NCI-H774 (cell line): ENCODE results near the gene CDKN2B-AS1.
A peak's percentile ranks its signal among the peaks of the same experiment; 100 is the strongest.
"Not testable (repeated sequence)": the region's sequence is repeated elsewhere in the genome, so short reads cannot be mapped to it uniquely, and the experiment has no call there.

Experiments used
- DNase-seq: peaks from one replicate; lab custom pipeline; 2025; lab: John Stamatoyannopoulos, UW

The CDKN2B-AS1 gene

DNA sequence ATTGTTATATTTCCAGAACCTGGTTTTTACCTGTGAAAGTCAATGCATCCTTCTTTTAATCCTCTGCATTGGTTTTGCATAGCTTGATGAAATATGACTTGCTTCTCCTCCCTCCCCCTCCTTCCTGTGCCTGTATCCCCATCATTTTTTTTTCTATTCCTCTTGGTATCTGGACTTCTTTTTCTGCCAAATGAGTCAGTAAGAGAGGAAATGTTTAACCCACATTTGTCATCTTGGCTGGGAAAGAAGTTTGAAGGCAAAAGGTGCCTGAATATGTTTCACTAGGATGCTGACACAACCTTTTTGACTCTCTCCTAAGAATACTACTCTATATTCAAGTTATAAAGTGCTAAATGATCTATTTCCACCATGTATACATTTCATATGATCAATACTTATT is 50.0 kb downstream of the CDKN2B-AS1 start:
- DNase-seq, result no peak

DNA sequence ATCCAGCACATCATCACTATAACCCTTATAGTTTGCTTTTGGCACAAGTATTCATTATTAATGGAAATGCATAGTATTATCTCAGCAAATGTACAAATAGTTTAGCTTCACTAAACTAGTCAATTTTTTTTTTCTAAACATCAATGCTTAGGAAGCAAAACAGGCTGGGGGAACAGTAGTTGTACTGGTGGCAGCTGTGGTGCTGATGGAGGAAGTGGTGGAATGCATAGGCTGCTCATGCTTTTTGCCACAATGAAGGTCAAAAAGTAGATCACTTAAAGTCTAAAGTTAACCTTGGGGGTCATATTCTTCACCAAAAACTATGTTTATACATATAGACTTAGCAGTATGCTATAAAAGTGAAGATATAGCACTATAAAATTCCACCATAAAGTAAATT is 50.8 kb downstream of the CDKN2B-AS1 start:
- DNase-seq, result no peak

DNA sequence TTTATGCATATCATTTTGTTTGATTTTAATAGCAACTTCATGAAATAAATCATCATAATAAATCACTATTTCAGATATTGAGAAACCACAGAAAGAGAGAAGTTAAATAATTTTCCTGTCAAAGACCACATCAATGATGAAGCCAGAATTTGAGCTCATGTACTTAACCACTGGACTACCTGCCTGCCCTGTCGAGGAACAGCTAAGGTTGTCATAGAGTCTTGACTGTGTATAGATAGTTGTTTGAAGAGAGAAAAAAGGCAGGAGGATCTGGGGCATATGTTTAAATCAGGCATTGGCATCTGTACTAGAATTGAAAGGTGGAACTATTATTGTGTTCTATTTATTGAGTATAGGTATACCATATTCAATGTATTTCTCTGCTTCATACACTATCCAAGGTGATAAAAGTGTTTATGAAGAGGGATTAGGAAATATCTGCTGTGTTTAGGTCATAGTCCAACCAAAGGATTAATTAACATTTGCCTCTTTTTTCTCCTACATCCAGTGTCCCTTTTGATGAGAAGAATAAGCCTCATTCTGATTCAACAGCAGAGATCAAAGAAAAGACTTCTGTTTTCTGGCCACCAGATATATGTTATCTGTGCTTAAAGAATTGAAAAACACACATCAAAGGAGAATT is 51.8 kb downstream of the CDKN2B-AS1 start:
- no peak for DNase-seq

DNA sequence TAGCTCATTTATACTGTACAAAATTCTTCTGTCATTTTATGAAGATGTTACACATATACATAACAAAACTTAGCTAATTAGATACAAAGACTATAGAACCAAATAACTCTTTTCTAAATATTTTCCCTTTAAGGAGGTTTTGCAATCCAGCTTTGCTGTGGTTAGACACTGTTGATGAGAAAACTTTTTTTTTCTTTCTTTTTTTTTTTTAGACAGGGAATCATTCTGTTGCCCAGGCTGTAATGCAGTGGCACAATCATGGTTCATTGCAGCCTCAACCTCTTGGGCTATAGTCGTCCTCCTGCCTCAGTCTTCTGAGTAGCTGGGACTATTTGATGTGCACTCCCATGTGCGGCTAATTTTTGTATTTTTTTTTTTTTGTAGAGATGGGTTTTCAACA is 53.0 kb downstream of the CDKN2B-AS1 start:
- DNase-seq, result no peak

DNA sequence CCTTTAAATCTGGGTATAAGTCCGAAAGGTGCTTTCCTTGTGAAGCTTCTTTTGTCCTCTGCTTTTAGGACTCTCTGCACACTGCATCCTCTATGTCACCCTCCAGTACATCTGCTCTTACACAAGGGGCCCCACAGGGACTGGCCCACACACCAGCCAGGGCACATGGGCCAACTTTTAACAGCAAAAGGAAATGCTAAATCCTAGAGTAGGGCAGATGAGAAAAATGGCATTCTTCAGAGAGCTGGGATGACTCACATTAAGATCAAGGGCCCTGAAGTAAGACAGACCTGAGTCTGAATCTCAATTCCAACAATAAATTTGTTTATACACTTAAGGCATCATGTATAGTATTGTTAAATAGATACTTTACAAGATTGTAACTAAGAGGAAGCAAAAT is 54.8 kb downstream of the CDKN2B-AS1 start:
- no peak for DNase-seq

DNA sequence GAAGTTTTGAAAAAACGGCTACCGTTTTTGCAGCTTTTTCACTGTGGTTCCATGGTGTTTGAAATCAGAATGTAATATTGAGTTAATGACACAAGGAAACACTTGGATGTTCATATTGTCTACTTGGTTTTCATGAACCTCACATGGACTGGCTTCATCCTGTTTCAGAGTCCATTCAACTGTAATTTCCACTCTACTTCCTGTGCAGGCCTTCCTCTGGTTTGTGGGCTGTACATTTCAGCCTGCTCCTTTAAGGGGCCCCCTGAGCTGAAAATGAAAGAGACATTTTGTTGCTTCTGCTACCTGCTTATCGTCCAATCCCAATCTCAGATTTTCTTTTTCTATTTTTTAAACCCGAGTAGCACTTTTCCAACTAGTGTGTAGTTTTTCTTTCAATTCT is 56.3 kb downstream of the CDKN2B-AS1 start:
- no peak for DNase-seq

DNA sequence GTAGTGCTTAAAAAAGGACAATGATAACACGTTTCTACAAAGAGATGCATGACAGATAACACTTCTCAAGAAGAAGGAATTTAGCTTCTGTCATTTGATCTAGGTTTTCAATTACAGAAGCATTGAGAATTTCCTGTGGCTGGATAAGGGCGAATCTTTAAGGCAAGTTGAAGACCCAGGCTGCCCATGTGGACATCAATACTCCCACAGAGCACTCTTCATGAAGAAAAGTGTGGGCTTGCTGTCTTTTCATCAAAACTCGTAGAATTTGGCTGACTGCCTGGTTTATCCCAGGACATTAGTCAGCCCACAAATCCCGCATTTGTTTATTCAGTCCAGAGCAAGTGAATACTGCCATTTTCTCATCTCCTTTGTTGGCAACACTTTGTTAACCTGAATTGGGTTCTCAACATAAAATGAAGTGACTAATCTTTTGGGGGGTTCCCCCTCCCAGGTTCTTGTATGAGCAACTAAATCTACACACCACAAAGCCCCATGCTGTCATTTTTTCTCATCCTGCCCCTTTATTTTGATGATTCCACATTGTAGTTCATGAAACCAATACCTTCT is 57.9 kb downstream of the CDKN2B-AS1 start:
- peak; percentile 17 for DNase-seq

DNA sequence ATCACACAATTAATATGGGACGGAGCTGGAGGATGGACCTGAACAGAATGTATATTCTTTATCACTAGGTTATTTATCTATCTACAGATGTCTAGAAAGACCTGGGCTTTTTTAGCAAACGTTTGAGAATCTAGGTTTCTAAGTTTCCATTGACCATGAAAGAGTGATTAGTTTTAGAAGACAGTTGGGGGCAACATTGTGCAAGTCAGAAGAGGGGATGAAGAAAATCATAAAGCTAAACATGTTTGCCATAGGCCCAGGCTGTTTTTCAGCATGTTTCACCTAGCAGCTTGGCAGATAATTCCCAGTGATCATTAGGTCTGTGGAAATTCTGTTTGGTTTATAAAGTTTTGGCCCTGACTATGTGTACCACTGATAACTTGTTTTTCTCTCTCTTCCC is 58.6 kb downstream of the CDKN2B-AS1 start:
- DNase-seq, result no peak

DNA sequence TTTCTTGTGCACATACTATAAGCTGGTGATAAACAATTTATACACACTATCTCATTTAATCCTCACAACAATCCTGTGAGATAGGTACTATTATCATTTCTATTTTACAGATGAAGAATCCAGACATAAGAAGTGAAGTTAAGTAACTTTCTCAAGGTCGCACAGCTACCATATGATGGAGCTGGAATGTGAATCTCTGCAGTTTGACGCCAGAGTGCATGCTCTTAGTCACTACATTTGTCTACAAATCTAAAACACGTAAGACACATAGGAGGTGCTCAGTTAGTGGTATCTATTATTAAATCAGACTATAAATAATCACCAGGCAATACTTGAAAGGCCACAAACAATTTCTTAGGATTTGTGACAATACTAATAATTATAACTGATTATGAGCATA is 59.5 kb downstream of the CDKN2B-AS1 start:
- DNase-seq, result no peak

DNA sequence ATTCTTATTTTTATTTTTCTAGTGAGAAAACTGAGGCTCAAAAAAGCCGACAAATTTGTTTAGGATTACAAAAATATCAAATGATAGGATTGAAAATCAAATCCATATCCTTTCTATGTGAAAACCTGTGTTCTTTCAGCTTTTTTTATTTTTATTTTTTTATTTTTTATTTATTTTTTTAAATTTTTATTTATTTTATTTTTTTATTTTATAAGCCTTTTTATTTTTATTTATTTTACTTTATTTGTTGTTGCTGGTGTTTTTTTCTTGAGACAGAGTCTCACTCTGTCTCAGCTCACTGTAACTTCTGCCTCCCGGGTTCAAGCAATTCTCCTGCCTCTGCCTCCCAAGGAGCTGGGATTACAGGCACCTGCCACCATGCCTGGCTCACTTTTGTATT is 59.9 kb downstream of the CDKN2B-AS1 start:
- DNase-seq, result no peak

DNA sequence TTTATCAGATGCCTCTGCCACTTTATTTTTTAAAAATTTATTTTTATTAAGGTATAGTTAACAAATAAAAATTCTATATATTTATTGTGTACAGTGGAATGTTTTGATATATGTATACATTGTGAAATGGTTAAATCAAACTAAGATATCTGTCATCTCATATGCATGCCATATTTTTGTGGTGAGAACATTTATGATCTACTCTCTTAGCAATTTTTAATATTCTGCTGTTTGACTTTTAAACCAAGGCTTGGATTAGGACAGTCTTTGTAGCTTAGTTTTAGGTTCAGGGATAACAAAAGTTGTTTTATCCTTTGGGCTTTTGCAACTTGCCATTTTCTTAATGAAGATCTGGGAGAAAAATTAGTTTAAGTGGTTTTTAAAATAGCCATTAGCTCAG is 60.5 kb downstream of the CDKN2B-AS1 start:
- DNase-seq, result no peak

DNA sequence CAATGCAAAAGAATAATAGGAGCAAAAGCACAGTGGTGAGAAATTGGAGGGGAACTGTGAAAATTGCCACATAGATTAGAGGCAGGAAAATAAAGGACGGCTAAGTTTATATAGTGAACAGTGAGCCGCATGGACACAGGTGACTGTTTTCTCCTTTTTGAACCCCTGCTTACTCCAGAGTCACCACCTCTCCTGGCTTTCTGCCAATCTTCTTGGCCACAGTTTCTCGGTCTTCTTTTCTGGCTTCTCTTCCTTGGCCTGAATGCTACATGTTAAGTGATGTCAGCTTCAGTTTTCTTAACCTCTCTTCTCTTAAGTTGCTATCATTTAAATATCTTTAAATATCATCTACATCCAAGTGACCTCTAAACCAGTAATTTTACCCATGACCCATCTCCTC is 61.8 kb downstream of the CDKN2B-AS1 start:
- no peak for DNase-seq

DNA sequence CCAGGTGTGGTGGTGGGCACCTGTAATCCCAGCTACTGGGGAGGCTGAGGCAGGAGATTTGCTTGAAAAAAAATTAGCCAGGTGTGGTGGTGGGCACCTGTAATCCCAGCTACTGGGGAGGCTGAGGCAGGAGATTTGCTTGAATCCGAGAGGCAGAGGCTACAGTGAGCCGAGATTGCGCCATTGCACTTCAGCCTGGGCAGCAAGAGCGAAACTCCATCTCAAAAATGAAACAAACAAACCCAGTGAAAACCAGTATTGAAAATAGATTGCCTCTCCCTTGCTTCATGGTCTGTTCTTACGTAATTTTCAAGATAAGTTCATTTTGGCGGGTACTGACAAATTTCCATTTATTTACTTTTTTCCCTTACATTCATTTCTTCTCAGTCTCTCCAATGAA is 63.4 kb downstream of the CDKN2B-AS1 start:
- DNase-seq, result not testable (repeated sequence)

DNA sequence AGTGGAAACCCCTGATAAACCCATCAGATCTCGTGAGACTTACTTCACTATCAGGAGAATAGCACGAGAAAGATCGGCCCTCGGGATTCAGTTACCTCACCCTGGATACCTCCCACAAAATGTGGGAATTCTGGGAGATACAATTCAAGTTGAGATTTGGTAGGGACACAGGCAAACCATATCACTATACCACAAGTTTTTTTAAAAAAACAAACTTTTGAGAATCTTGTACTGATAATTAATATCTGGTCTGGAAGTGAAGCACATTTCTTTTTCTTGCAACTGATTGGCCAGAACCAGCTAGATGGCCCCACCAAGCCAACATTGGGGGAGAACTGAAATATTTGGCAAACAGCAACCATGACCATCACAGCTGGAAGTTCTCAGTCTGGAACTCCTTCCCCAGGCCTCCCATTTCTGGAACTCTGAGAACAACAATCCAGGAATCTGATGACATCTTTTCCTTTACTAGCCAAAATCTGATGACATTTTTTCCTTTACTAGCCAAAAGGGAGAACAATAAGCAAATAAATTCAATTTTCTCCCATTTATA is 66.3 kb downstream of the CDKN2B-AS1 start:
- no peak for DNase-seq

DNA sequence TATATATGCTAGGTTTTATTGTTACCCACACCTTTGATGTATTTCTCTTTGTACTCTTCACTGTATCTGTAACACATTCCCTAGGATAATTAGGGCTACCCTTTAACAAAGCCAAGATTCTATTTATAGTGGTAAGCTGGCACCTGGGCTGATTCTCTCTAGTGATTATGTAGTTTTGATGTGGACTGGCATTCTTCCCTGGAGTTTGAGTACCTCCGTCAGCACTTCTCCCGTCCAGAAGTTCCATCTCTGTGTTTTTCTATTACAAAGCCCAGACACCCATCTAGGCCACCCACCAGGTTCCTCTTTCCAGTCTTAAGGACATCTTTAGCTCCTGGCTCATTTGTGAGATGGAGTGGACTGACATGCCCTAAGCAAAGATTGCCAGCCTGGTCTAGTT is 70.4 kb downstream of the CDKN2B-AS1 start:
- no peak for DNase-seq

DNA sequence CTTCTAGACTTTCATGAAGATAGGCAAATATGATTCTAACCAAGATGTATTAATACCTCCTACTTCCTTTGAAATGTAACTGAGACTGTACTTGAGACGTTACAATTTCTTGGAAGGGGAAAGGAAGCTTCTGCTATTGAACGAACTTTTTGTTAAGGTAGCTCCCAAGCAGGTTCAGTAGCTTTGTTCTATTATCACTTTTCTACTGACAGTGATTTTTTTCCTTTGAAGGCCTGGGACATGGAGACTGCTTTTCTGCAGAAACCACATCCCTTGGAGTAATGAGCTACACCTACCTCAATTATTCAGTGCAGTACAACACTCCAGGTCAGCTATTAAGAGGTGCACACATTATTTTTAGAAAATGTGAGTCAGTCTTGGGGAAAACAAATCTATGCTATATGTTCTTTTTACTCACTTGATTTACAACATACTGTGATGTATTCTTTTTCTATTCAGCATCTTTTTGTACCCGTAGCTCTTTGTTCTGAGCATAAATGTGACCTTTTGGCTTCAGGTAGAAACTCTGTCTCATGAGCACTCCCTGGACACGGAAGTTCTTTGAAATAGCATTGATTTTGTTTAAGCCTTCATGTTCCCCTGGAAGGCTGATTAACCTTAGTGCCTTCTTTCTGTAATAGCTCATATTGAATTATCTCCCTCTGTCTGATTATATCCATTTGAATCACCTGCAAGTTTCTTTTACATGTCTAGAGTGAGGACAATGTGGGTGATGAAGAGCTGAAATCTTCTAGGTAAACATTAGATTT is 71.0 kb downstream of the CDKN2B-AS1 start:
- no peak for DNase-seq

DNA sequence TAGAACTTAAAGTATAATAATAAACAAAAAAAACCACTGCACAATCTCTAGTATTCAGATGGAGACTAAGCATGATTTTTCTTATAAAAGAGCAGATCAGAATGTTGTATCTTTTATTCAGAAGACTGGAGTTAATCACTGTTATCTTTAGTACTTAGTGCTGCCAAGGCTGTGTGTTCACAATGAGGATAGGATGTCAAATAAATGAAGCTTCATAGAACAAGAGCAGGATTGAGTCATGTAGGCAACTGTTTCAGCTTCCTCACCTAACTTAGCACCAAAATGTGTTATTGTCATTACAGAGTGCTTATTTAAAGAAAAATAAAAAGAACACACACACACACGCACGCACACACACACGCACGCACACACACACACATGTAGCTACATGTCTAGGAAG is 72.6 kb downstream of the CDKN2B-AS1 start:
- no peak for DNase-seq

DNA sequence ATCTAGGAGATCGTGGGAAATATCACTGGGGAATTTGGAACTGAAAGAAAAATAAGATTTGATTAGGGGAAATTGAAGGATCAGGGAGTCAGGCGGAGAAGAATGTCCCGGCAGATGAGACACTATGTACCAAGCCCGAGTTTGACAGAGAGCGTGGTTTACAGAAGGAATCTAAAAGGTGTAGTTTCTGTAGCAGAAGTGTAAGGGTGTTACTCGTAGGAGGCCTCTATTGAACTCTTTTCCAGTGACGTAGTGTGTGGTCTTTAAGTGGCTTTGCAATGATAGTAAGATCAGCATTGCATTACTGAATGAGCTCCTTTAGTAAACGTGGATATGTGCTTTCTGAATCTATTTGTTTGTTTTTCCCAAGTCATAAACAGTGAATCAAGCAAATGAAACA is 73.8 kb downstream of the CDKN2B-AS1 start:
- no peak for DNase-seq

DNA sequence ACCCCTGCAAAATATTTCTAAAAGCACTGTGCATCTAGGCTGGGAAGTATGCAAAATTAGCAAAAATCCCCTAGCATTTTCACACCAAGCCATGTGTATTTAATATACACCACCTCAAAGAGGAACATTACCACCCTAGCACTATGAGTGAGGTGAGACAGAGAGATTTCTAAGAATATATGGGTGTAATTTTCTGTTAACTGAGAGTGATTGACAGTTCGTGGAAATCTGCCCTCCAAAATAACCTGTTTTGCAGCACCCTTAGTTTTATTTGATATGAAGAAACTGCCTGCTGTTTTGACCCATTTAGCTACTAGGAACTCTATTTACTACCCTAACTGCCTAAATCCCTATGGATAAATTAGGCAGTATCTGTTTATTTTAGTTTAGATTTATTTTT is 78.8 kb downstream of the CDKN2B-AS1 start:
- DNase-seq, result no peak

DNA sequence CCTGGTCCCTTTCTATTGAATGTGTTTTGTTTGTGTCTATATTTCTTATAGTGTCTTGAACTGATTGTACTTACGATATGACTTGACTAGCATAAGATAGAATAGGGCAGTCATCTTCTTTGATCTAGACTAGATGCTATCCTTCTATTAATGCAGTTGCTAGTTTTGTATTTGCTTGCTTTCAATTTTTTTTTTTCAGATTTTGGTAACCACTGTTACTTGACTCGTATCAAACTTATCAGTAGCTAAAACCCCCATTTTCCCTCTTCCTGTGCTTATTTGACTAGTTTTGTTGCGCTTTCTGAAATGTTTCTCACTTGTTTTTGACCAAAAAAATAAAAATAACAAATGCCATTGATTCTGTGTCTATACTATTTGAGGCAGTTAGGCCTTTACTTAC is 83.5 kb downstream of the CDKN2B-AS1 start:
- no peak for DNase-seq

DNA sequence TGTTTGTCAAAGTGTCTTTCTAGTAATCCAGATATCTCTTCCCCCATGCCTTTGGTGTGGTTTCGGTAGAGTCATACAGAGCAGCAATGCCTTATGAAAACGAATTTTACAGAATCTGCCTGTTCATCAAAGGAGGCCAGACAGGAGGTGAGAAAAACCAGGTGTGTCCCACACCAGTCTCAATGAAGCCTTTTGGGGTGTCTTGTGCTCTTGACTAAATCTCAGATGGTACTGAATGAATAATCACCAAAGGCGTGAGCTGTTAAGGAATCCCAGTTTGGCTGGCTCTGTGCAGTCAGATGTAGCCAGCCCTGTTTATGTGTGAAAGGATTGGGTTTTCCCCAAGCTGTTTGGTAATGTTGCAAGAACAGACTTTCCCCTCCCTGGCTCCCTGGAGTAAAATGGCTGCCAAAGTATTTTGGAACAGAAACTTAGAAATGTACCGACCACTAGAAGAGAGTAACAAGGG is 85.3 kb downstream of the CDKN2B-AS1 start:
- DNase-seq, result no peak

DNA sequence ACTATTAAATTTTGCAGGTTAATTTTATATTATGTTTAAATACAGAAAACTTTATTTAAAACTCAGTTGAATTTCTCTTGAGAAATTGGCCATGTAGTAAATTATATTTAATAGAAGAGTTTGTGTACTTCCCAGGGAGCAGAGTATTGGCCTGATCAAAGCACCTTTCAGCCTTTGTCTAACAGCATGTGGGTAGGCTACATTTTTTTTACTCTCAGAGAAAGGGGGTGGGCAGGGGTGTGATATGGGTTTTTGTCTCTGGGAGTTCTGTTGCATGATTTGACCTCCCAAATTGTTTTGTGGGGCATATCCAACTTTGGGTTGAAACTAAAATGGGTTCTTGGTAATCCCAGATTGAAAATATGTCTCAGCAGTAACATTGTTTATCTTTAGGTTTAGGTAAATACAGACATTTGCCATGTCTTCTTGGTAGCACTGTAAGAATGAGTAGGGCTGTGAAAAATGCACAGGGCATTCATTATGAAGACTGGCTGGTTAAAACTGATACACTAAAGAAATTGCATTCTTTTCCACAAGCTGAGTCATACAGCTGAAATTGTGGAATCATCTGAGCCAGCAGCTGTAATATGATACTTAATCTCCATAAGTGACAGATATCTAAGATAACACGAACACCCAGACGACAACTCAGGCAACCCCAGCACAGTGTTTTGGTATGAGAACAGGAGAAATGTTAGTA is 89.9 kb downstream of the CDKN2B-AS1 start:
- DNase-seq, result no peak
